Measurements from ENCODE around the gene CDSN. TPM values are rescaled to one million over a fixed set of nuclear protein-coding genes. Genes with fewer than 3 reads are reported as not detected.

CDSN gene
- total and polyA plus RNA-seq, 2 of the 4 experiments (the other 2 are of a cell fraction), result not detected

DNA sequence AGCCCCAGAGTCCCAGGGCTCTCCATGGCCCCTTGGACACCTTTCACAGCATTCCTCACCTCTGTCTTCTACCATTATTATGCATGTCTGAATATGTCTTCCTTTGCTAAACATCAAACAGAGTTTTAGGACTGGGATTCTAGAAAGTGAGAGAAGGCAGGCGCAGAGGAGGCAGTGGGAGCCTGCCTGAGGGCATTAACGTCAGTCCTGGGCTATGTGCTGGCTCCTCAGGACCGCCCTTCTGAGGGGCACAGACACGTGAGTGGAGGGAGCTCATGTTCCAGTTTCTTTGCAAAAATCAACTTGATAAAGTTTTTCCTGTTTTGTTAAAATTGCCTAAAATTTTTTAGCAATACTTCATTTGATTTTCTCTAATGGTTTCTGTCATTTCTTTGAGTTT is 45.8 kb downstream of the CDSN start:
- Histone ChIP-seq H2BK120ac (ENCODE audit: low read depth, low read length) (no peak overlapping the region), H3K9me1 (ENCODE audit: insufficient read depth, low read length) (peaks cover 2% of the 10 kb centered on the region; the same call in 1 of the 2 replicates), H3K4me3 (ENCODE audit: insufficient read depth, low read depth, low read length) (no peak overlapping the region), H3K14ac (replicated peaks; ENCODE audit: low read depth, low read length) (no peak overlapping the region), H2AK9ac (replicated peaks; ENCODE audit: low read depth, low read length, poor library complexity) (no peak overlapping the region), H4K91ac (ENCODE audit: insufficient read depth, low read depth, low read length) (no peak overlapping the region), H2BK20ac (ENCODE audit: low read depth, low read length) (no peak overlapping the region), H2BK5ac (ENCODE audit: low read depth, low read length, poor library complexity, severe bottlenecking) (no peak overlapping the region), H3K18ac (ENCODE audit: low read depth, low read length) (no peak overlapping the region), H2AK5ac (ENCODE audit: low read depth, low read length) (0 out of 2 replicates have a peak overlapping the region, but pooled peaks have one; percentile 48), H3K4me1 (ENCODE audit: control insufficient read depth, insufficient read depth, low read length) (peaks cover 4% of the 10 kb centered on the region), H3K23ac (ENCODE audit: low read depth, low read length) (peak overlapping the region; percentile 61; the same call in 1 of the 2 replicates), H2BK15ac (ENCODE audit: low read depth, low read length) (no peak overlapping the region), H3K27ac (ENCODE audit: insufficient read depth, low read length) (no peak overlapping the region), H3K56ac (ENCODE audit: extremely low read depth, insufficient read depth, low read length) (no peak overlapping the region), H4K20me1 (ENCODE audit: insufficient read depth, low read length) (no peaks in the 10 kb centered on the region), H3K4ac (ENCODE audit: low read depth, low read length) (0 out of 2 replicates have a peak overlapping the region, but pooled peaks have one; percentile 34), H4K8ac (ENCODE audit: low read depth in 2 of 2, low read length in 2 of 2) (no peak overlapping the region), H3K4me2 (ENCODE audit: low read depth, low read length) (no peak overlapping the region), H3K9ac (ENCODE audit: low read depth, low read length) (no peak overlapping the region), H4K5ac (ENCODE audit: low read depth, low read length) (no peak overlapping the region), H3K9me3 (ENCODE audit: control insufficient read depth, insufficient read depth, low read length) (no peaks in the 10 kb centered on the region), H3K79me1 (ENCODE audit: low read depth in 1 of 2, low read length in 2 of 2) (no peaks in the 10 kb centered on the region), H3K36me3 (ENCODE audit: control insufficient read depth, insufficient read depth, low read length) (no peaks in the 10 kb centered on the region), H2AFZ (replicated peaks; ENCODE audit: low read length, poor library complexity) (peak overlapping the region; percentile 56), H3K27me3 (ENCODE audit: control insufficient read depth, insufficient read depth, low read length) (no peaks in the 10 kb centered on the region)
- intact Hi-C loops (cut with micrococcal nuclease), result loop anchor here (5.0 kb wide), 1 partner anchor 332 kb away; the partner anchor contains the start of genes FLOT1 and IER3
- in situ Hi-C loops (cut with MboI; ENCODE audit: low sequenced_read_pairs), result no loop called here
- CTCF ChIA-PET, result interaction anchor here (2.4 kb wide), 1 partner anchor 9 kb away, joined by 7 read pairs; no protein-coding TSS in a partner anchor
- TF ChIP-seq, protein P1, sequence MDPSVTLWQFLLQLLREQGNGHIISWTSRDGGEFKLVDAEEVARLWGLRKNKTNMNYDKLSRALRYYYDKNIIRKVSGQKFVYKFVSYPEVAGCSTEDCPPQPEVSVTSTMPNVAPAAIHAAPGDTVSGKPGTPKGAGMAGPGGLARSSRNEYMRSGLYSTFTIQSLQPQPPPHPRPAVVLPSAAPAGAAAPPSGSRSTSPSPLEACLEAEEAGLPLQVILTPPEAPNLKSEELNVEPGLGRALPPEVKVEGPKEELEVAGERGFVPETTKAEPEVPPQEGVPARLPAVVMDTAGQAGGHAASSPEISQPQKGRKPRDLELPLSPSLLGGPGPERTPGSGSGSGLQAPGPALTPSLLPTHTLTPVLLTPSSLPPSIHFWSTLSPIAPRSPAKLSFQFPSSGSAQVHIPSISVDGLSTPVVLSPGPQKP (IDR thresholded peaks at IDR 0.05; ENCODE audit: borderline replicate concordance, low read depth, low read length), result no peak
- TF ChIP-seq, protein P2, sequence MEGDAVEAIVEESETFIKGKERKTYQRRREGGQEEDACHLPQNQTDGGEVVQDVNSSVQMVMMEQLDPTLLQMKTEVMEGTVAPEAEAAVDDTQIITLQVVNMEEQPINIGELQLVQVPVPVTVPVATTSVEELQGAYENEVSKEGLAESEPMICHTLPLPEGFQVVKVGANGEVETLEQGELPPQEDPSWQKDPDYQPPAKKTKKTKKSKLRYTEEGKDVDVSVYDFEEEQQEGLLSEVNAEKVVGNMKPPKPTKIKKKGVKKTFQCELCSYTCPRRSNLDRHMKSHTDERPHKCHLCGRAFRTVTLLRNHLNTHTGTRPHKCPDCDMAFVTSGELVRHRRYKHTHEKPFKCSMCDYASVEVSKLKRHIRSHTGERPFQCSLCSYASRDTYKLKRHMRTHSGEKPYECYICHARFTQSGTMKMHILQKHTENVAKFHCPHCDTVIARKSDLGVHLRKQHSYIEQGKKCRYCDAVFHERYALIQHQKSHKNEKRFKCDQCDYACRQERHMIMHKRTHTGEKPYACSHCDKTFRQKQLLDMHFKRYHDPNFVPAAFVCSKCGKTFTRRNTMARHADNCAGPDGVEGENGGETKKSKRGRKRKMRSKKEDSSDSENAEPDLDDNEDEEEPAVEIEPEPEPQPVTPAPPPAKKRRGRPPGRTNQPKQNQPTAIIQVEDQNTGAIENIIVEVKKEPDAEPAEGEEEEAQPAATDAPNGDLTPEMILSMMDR (conservative IDR thresholded peaks at IDR 0.05; ENCODE audit: low read depth, low read length), result no peak
- TF ChIP-seq CEBPB (IDR thresholded peaks at IDR 0.05; ENCODE audit: low read depth, low read length) (no peak), RAD21 (IDR thresholded peaks at IDR 0.05; ENCODE audit: low read length) (no peak), RCOR1 (IDR thresholded peaks at IDR 0.05; ENCODE audit: insufficient replicate concordance, low read length) (no peak), CHD1 (IDR thresholded peaks at IDR 0.05; ENCODE audit: low read depth, low read length) (no peak), MXI1 (IDR thresholded peaks at IDR 0.05; ENCODE audit: borderline replicate concordance, low read depth, low read length) (no peak), POLR2A (IDR thresholded peaks at IDR 0.05; ENCODE audit: low read depth, low read length) (no peak), RFX5 (IDR thresholded peaks at IDR 0.05; ENCODE audit: low read depth, low read length) (no peak), MAZ (IDR thresholded peaks at IDR 0.05; ENCODE audit: borderline replicate concordance, low read depth, low read length) (no peak), BHLHE40 (IDR thresholded peaks at IDR 0.05; ENCODE audit: low read depth, low read length) (no peak), SMC3 (IDR thresholded peaks at IDR 0.05; ENCODE audit: low read depth, low read length) (no peak), MAFK (IDR thresholded peaks at IDR 0.05; ENCODE audit: low read depth, low read length) (no peak), NFE2L2 (IDR thresholded peaks at IDR 0.05; ENCODE audit: low read depth, low read length) (no peak), FOS (IDR thresholded peaks at IDR 0.05; ENCODE audit: low read depth, low read length) (no peak)
- TF ChIP-seq, protein P3, sequence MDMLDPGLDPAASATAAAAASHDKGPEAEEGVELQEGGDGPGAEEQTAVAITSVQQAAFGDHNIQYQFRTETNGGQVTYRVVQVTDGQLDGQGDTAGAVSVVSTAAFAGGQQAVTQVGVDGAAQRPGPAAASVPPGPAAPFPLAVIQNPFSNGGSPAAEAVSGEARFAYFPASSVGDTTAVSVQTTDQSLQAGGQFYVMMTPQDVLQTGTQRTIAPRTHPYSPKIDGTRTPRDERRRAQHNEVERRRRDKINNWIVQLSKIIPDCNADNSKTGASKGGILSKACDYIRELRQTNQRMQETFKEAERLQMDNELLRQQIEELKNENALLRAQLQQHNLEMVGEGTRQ (IDR thresholded peaks at IDR 0.05; ENCODE audit: low read depth, low read length), result no peak
- WGBS, 2 experiments (ENCODE audit: extremely low coverage in 2 of 2, insufficient read length in 1 of 2), result 100% methylated on average over 1 of the region's 4 CpGs; no CpG with 5 or more reads in 1 of the 2 experiments
- no peak for DNase-seq
- ATAC-seq (ENCODE audit: low read depth), result no peak
- POLR2A ChIA-PET (ENCODE audit: unreplicated experiment), result no interaction called here
- BruUV-seq (replicated peaks), result no TSS peak
- dilution Hi-C loops (cut with HindIII; ENCODE audit: low sequenced_read_pairs, unreplicated experiment), result no loop called here
